Esophagus muscularis mucosa (tissue), 3 donors: ENCODE data around the gene PDXDC1.
"Not testable (repeated sequence)": the region's sequence is repeated elsewhere in the genome, so short reads cannot be mapped to it uniquely, and the experiment has no call there.

Source experiments
- CTCF ChIP-seq, 3 experiments: fragments of 200-600 bp in 2 of 3; fragments of 450-650 bp in 1 of 3; sonication (generic) in 2 of 3; IDR thresholded peaks; one replicate each; pipeline ENCODE4 v1.5.1; 2017 to 2019; ENCODE audit warnings: antibody characterized with exemption in 3 of 3, mild to moderate bottlenecking in 2 of 3, moderate library complexity in 1 of 3
- POLR2A ChIP-seq: fragments of 450-650 bp; IDR thresholded peaks from one replicate; pipeline ENCODE4 v1.6.1; 2017; ENCODE audit warnings: antibody characterized with exemption, moderate library complexity, mild to moderate bottlenecking, low read depth

- TF ChIP-seq CTCF (IDR thresholded peaks at IDR 0.05); POLR2A: not testable (repeated sequence)
Observed at GRCh38 chr16:15146264-15146662, 171.4 kb downstream of the PDXDC1 start.
